Measurements from ENCODE around the gene BACH2.
A peak's percentile ranks its signal among the peaks of the same experiment; 100 is the strongest.

BACH2 gene

GRCh38 chr6:90328004-90328403 is 31.4 kb upstream of the BACH2 start:
- TF ChIP-seq CTCF (IDR thresholded peaks at IDR 0.05; ENCODE audit: insufficient read depth, low read depth, low read length, missing control alignments) = no peak
- no peak overlapping the region for H3K4me3 ChIP-seq (ENCODE audit: low read length)
- DNase-seq (ENCODE audit: low read depth) = peak; percentile 81

GRCh38 chr6:90326404-90327057 is 29.9 kb upstream of the BACH2 start:
- no peak overlapping the region for H3K4me3 ChIP-seq (ENCODE audit: low read length)
- peak; percentile 9 for DNase-seq (ENCODE audit: low read depth)
- TF ChIP-seq CTCF (IDR thresholded peaks at IDR 0.05; ENCODE audit: insufficient read depth, low read depth, low read length, missing control alignments) = no peak

- no peak for TF ChIP-seq CTCF (IDR thresholded peaks at IDR 0.05; ENCODE audit: insufficient read depth, low read depth, low read length, missing control alignments)
Measured at GRCh38 chr6:90323706-90324105, 27.1 kb upstream of the BACH2 start.

GRCh38 chr6:90322976-90323474 is 26.4 kb upstream of the BACH2 start:
- DNase-seq (ENCODE audit: low read depth) = no peak
- H3K4me3 ChIP-seq (ENCODE audit: low read length) = no peak overlapping the region
- TF ChIP-seq CTCF (IDR thresholded peaks at IDR 0.05; ENCODE audit: insufficient read depth, low read depth, low read length, missing control alignments) = no peak

More at GRCh38 chr6:90323706-90324105, 27.1 kb upstream of the BACH2 start:
- no peak overlapping the region for H3K4me3 ChIP-seq (ENCODE audit: low read length)
- no peak for DNase-seq (ENCODE audit: low read depth)

- no peak overlapping the region for H3K4me3 ChIP-seq (ENCODE audit: low read length)
- no peak for TF ChIP-seq CTCF (IDR thresholded peaks at IDR 0.05; ENCODE audit: insufficient read depth, low read depth, low read length, missing control alignments)
- DNase-seq (ENCODE audit: low read depth) = no peak
Measured at GRCh38 chr6:90319979-90320685, 23.5 kb upstream of the BACH2 start.

- TF ChIP-seq CTCF (IDR thresholded peaks at IDR 0.05; ENCODE audit: insufficient read depth, low read depth, low read length, missing control alignments) = no peak
- DNase-seq (ENCODE audit: low read depth) = peak; percentile 24
- H3K4me3 ChIP-seq (ENCODE audit: low read length) = no peak overlapping the region
Measured at GRCh38 chr6:90319044-90319443, 22.4 kb upstream of the BACH2 start.
